Hepatocyte (in vitro differentiated cells): Measurements from ENCODE around the gene TPSB2.

Experiments
- CTCF ChIP-seq: fragments of 200-600 bp; sonication (generic); IDR thresholded peaks from 2 replicates; pipeline ENCODE4 v1.5.1; 2016; ENCODE audit warnings: antibody characterized with exemption, mild to moderate bottlenecking; ENCODE audit not compliant: poor library complexity
- EZH2 ChIP-seq: fragments of 200-600 bp; sonication (generic); IDR thresholded peaks from 2 replicates; pipeline ENCODE4 v1.6.1; 2016; ENCODE audit warnings: antibody characterized with exemption, mild to moderate bottlenecking, borderline replicate concordance
- EZH2phosphoT487 ChIP-seq: fragments of 200-600 bp; sonication (generic); IDR thresholded peaks from one replicate; pipeline ENCODE4 v1.6.1; 2018; ENCODE audit warnings: antibody characterized with exemption, mild to moderate bottlenecking, low read depth, moderate library complexity; ENCODE audit not compliant: unreplicated experiment, severe bottlenecking

- TF ChIP-seq EZH2 (no peak), EZH2phosphoT487 (no peak), CTCF (no peak)
Observed at GRCh38 chr16:1260101-1260680, 30.2 kb upstream of the TPSB2 start.
